ENCODE data around the gene MET.

MET gene

DNA sequence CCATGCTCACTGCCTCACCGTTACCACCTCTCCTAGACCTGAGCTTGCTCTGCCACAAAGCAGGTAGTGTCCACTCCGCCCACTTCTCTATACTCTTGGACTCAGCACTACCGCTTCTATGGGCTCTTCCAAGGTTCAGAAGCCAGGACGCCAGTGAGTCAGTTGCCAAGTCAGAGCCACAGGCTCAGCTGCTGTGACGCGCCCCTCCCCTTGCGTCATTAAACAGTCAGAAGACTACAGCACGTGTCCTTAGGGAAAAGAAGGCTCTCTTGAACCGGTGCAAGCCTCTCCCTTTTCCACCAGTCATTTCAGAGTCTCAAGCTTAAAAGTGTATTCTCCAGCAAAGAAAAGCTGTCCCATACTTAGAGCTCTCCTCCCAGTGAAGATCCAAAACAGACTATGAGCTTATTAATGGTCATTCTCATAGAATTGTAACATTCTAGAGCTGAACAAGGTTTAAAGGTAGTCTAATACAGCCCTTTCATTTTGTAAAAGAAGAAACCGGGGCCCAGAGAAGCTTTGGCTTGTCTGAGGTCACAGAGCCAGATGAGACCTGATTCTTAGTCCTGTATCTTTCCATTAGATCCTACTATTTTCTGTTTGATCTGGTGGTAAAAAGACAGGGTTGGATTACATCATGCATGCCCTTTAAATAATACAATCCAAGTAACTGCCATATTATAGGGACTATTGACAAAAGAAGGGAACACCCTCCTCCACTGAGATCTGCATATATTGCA, 40.9 kb upstream of the MET start (continued):
- TF ChIP-seq PRDM1 (tag by site-specific recombination; IDR thresholded peaks at IDR 0.05) (no peak), ZNF530 (tag by site-specific recombination; IDR thresholded peaks at IDR 0.05; ENCODE audit: low read depth) (no peak), ZBTB20 (tag by site-specific recombination; IDR thresholded peaks at IDR 0.05) (no peak), TRIM28 (IDR thresholded peaks at IDR 0.05; ENCODE audit: borderline replicate concordance, low read length) (no peak), ZNF174 (tag by site-specific recombination; IDR thresholded peaks at IDR 0.05) (no peak), ZNF777 (tag by site-specific recombination; IDR thresholded peaks at IDR 0.05; ENCODE audit: borderline replicate concordance) (no peak), ZNF660 (tag by site-specific recombination; IDR thresholded peaks at IDR 0.05) (peak; percentile 60; the same call in 1 of the 2 replicates), ZNF23 (tag by site-specific recombination; IDR thresholded peaks at IDR 0.05; ENCODE audit: borderline replicate concordance) (no peak), ZFP37 (tag by site-specific recombination; IDR thresholded peaks at IDR 0.05) (peak; percentile 25; the same call in 1 of the 2 replicates), ZBTB1 (tag by site-specific recombination; IDR thresholded peaks at IDR 0.05) (no peak), ZNF585B (tag by site-specific recombination; IDR thresholded peaks at IDR 0.05) (no peak), ELK4 (IDR thresholded peaks at IDR 0.05; ENCODE audit: borderline replicate concordance, low read depth, low read length) (no peak), ZNF133 (tag by site-specific recombination; IDR thresholded peaks at IDR 0.05) (no peak), GFI1B (tag by site-specific recombination; IDR thresholded peaks at IDR 0.05) (no peak), ZNF670 (tag by site-specific recombination; IDR thresholded peaks at IDR 0.05; ENCODE audit: low read depth) (no peak), PATZ1 (tag by site-specific recombination; IDR thresholded peaks at IDR 0.05) (0 out of 2 replicates have a peak, but pooled peaks have one; percentile 25), KLF7 (tag by site-specific recombination; IDR thresholded peaks at IDR 0.05; ENCODE audit: borderline replicate concordance) (no peak; the same call in 1 of the 2 replicates), HOXA7 (CRISPR knock-in tag; IDR thresholded peaks at IDR 0.05; ENCODE audit: borderline replicate concordance) (no peak), ZNF121 (tag by site-specific recombination; IDR thresholded peaks at IDR 0.05) (no peak), KLF1 (tag by site-specific recombination; IDR thresholded peaks at IDR 0.05) (peak; percentile 41; the same call in 1 of the 2 replicates), ZNF391 (tag by site-specific recombination; IDR thresholded peaks at IDR 0.05; ENCODE audit: borderline replicate concordance, low read depth) (no peak), ZNF175 (tag by site-specific recombination; IDR thresholded peaks at IDR 0.05) (no peak), ZNF692 (tag by site-specific recombination; IDR thresholded peaks at IDR 0.05) (no peak), ZBTB8A (tag by site-specific recombination; IDR thresholded peaks at IDR 0.05) (no peak), ZIC2 (tag by site-specific recombination; IDR thresholded peaks at IDR 0.05) (no peak), PRDM4 (tag by site-specific recombination; IDR thresholded peaks at IDR 0.05) (no peak), YY2 (tag by site-specific recombination; IDR thresholded peaks at IDR 0.05) (no peak), ZBTB7A (tag by site-specific recombination; IDR thresholded peaks at IDR 0.05; ENCODE audit: low read depth) (no peak), ZNF335 (tag by site-specific recombination; conservative IDR thresholded peaks at IDR 0.05) (peak; percentile 47; the same call in 1 of the 2 replicates), ZNF48 (tag by site-specific recombination; IDR thresholded peaks at IDR 0.05) (no peak), SP7 (tag by site-specific recombination; IDR thresholded peaks at IDR 0.05) (no peak)
- TF ChIP-seq, protein P1, sequence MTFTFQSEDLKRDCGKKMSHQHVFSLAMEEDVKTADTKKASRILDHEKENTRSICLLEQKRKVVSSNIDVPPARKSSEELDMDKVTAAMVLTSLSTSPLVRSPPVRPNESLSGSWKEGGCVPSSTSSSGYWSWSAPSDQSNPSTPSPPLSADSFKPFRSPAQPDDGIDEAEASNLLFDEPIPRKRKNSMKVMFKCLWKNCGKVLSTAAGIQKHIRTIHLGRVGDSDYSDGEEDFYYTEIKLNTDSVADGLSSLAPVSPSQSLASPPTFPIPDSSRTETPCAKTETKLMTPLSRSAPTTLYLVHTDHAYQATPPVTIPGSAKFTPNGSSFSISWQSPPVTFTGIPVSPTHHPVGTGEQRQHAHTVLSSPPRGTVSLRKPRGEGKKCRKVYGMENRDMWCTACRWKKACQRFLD (tag by site-specific recombination; IDR thresholded peaks at IDR 0.05), result no peak
- TF ChIP-seq, protein P2, sequence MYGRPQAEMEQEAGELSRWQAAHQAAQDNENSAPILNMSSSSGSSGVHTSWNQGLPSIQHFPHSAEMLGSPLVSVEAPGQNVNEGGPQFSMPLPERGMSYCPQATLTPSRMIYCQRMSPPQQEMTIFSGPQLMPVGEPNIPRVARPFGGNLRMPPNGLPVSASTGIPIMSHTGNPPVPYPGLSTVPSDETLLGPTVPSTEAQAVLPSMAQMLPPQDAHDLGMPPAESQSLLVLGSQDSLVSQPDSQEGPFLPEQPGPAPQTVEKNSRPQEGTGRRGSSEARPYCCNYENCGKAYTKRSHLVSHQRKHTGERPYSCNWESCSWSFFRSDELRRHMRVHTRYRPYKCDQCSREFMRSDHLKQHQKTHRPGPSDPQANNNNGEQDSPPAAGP (tag by site-specific recombination; IDR thresholded peaks at IDR 0.05), result no peak

Data from HEK293 (cell line).